GM18951 (cell line): Measurements from ENCODE around the gene RRM2.

ENCODE experiments used
- POLR2A ChIP-seq: IDR thresholded peaks from 4 replicates; pipeline ENCODE4 v1.6.1; 2011; ENCODE audit warnings: mild to moderate bottlenecking; ENCODE audit not compliant: insufficient read length, insufficient read depth; ENCODE audit errors: extremely low read depth
- in situ Hi-C: fragments of 300-500 bp; cut with MboI; formaldehyde crosslinking; loops from one replicate; pipeline ENCODE4 v1.12.0; 2022; ENCODE audit warnings: low sequenced_read_pairs, mixed read lengths, inconsistent platforms; ENCODE audit not compliant: unreplicated experiment

The RRM2 gene

DNA sequence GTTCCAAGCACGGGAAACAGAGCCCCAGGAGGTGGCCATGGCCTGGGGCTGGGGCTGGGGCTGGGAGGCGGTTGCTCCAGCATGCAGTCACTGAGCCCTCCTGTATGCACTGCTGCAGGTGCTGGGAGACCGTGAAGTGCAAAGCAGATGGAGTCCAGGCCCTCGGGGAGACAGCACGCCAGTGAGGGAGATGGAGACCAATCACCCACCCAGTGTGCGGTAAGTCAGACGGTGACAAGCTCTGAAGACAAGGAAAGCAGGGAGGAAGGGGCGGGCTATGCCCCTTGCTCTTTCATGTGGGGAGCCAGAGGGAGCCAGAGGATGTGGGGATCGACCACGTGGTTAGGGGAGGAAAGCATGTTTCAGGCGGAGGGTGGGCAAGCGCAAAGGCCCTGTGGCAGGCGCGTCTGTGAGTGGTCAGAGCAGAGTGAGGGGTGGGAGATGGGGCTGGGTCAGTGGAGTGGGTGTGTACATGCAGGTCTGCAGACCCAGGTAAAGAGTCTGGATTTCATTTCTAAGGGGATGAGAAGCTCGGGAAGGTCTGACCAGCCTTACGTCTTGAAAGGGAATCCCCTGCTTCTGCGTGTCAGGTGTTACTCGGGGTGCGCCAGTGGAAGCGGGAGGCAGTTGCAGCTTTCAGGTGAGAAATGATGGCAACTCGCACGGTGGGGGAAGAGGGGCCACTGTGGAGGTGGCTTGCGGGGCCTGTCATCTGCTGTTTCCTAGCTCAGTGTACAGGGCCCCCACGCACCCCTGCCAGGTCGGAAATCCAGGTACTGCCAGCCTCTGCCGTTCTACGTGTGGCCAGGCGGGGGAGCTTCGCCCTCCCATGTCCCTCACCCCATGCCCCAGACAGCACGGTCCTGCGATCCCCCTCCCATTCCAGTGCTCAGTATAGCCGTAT, 19.4 kb downstream of the RRM2 start:
- in situ Hi-C loops = loop anchor here (25.0 kb wide), 1 partner anchor 520 kb away; no protein-coding TSS in a partner anchor
- no peak for TF ChIP-seq POLR2A

DNA sequence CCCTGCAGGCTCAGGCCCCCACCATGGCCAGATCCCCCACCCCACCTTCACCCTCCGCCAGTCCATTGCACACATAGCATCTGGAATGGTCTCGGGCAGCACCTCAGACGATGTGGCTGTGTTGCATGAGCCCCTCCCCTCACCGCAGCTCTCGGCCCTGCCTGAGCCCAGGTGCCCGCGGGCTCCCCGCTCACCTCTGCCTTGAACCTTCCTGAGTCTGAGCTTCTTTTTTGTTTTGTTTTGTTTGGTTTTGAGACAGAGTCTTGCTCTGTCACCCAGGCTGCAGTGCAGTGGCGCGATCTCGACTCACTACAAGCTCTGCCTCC, 20.1 kb downstream of the RRM2 start:
- in situ Hi-C loops = loop anchor here (25.0 kb wide), 1 partner anchor 520 kb away; no protein-coding TSS in a partner anchor
- TF ChIP-seq POLR2A = no peak

DNA sequence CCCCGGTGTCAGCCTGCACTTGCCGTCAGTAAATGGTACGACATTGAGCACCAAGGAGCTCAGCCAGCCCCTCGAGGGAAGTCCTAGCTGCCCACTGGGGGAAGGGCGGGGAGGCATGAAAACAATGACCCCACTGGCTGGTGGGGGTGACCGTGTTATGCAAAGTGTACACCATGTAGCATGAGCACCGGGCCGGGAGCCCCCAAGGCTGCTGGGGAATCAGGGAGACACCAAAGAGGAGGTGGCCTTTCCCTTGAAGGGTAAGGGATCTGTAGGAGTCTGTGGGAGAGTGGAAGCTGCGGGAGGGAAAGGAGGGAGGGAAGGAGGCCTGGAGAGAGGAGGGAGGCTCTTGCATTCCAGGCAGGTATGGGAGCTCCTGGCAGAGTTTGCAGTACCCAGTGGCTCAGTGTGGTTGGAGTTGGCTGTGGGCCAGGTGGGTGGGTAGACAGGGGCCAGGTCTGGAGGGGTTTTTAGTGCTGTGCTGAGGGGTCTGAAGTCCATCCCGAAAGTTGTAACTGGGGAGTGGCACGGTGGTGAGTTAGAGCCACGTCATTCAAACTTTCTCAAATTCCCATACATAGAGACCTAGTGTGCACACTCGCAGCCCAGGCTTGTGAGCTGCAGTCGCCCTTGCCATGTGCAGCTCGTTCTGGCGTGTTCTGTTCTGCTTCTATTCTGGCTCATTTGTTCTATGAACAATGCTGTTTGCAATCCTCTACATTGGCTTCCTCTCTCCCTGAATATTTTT, 22.4 kb downstream of the RRM2 start:
- in situ Hi-C loops = loop anchor here (25.0 kb wide), 1 partner anchor 517 kb away; no protein-coding TSS in a partner anchor
- TF ChIP-seq POLR2A = no peak

DNA sequence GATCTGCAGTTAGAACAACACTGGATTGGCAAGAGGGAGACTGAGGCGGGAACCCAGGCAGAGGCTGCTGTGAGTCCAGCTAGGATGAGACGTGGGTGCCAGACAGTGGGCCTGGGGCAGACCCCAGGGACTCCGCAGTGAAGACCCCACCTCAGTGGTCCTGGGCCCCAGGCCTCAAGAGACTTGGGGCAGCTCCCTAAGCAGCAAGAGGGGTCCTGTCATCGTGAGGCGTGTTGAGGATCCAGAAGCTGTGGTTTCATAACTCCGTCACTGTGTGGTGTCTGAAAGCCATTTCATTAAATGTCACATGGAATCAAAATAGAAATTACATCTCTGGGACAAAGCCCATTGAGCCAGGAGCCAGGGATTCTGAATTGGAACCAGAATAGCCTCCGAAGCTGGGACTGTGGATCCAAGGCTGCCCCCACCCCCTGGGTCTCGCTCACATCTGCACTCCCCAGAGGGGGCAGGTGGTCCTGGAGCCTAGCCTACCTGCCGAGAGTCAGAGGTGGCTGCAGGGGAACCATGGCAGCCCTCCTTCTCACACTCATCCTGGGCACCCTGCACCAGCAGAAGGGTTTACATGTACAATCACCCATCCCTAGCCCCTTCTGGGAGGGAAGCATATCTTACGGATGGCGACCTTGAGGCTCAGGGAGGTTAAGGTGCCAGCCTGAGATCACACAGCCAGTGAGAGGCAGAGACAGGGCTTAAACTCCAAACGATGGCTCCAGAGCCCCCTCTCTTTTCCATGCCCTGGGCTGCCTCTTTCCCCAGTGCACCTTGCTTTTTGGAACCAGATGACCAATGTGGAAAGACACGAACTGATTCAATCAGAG, 23.2 kb downstream of the RRM2 start:
- TF ChIP-seq POLR2A = no peak
- in situ Hi-C loops = loop anchor here (25.0 kb wide), 1 partner anchor 517 kb away; no protein-coding TSS in a partner anchor

DNA sequence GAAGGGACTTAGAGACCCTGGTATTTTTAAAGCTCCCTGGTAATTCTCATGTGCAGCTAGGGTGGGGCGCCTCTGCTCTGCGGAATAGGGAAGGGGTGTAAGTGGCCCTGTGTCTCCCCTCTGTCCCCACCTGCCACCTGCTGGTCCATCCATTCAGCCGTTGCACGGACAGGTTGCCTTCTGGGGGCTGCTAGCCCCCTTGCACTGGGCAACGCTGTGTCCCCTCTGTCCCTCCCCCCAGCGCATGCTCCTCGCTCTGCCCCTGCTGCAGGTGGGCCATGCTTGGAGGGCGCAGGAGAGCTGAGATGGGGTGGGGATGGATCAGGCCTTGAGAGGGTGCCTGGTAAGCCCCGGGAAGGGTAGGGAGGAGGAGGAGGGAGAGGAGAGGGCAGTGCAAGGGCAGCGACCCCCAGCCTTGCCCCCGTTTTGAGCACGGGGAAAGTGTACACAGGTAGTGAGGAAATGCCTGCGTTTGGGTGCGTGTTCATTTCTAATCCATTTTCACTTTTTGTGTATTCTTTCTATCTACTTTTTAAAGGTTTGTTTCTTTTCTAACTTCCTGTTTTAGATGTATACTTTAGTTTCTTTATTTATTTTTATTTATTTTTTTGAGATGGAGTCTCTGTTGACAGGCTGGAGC, 23.9 kb downstream of the RRM2 start:
- in situ Hi-C loops = loop anchor here (25.0 kb wide), 1 partner anchor 516 kb away; no protein-coding TSS in a partner anchor
- no peak for TF ChIP-seq POLR2A

DNA sequence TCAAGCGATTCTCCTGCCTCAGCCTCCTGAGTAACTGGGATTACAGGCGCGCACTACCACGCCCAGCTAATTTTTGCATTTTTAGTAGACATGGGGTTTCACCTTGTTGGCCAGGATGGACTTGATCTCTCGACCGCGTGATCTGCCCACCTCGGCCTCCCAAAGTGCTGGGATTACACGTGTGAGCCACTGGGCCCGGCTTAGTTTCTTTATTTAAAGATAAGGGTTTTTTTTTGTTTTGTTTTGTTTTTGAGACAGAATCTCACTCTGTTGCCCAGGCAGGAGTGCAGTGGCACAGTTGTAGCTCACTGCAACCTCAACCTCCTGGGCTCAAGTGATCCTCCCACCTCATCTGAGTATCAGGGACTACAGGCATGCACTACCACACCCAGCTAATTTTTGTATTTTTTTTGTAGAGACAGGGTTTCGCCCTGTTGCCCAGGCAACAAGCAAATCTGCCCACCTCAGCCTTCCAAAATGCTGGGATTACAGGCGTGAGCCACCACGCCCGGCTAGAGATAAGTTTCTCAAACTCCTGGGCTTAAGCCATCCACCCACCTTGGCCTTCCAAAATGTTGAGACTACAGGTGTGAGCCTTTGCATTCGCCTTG, 24.6 kb downstream of the RRM2 start:
- in situ Hi-C loops = loop anchor here (25.0 kb wide), 1 partner anchor 515 kb away; no protein-coding TSS in a partner anchor

DNA sequence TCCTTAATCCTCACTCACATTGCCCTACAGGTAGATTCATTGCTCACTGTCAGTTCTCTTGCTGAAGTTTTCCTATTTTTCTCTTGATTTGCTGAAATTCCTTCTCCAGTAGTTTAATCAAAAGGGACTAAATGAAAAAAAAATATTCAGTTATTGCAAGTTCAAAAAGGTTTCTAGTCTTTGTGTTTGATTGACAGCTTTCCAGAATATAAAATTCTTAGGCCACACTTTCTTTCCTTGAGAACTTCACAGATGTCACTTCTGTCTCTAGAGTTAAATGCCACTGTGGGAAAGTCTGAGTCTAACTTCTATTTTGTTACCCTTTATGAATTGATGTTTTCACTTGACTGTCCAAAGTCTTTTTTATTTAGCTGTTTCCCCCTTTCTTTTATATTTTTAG, 25.7 kb downstream of the RRM2 start:
- TF ChIP-seq POLR2A = no peak
- in situ Hi-C loops = loop anchor here (25.0 kb wide), 1 partner anchor 514 kb away; no protein-coding TSS in a partner anchor

DNA sequence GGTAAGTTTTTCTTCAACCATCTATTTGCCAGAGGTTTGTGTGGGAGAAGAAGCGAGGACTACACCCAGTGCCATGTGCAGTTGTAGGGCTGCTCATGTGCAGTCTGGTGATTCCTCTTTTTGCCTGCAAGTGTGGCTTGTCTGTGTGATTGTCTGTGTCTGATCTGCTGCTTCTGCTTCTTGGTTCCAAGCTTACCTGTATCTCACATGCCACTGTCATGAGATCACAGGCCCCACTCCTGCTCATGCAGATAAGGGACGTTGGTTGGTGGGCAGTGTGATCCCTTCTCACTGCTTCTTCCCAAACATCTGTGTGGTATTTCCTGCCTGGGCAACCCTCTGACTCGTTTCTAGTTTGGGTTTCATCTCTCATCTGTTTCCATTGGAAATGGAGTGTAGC, 27.1 kb downstream of the RRM2 start:
- in situ Hi-C loops = loop anchor here (25.0 kb wide), 1 partner anchor 513 kb away; no protein-coding TSS in a partner anchor
- no peak for TF ChIP-seq POLR2A

DNA sequence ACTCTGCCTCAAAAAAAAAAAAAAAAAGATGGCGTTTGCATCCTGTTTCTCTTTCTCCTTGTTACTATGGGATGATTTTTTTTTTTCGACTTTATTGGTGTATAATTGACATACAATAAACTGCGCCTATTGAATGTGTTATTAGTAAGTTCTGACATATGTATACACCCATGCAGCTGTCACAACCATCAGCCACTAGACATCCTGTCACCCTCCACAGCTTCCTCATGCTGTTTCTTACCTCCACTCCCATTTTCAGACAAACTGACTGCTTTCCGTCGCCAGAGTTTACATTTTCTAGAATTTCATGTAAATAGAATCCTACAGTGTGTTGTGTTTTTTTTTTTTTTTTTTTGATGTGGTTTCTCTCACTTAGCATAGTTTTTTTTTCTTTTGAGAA, 27.9 kb downstream of the RRM2 start:
- in situ Hi-C loops = no loop called here
- no peak for TF ChIP-seq POLR2A

DNA sequence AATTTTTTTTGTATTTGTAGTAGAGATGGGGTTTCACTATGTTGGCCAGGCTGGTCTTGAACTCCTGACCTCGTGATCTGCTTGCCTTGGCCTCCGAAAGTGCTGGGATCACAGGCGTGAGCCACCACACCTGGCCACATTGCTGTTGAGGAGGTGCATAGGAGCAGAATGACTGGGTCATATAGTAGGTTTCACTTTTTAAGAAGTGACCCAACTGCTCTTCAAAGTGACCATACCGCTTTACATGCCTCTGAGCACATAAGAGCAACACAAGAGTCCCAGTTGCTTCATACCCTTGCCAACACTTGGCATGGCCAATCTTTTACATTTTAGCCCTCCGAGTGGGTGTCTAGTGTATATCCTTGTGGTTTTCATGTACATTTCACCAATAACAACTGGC, 28.9 kb downstream of the RRM2 start:
- no peak for TF ChIP-seq POLR2A
- in situ Hi-C loops = no loop called here

DNA sequence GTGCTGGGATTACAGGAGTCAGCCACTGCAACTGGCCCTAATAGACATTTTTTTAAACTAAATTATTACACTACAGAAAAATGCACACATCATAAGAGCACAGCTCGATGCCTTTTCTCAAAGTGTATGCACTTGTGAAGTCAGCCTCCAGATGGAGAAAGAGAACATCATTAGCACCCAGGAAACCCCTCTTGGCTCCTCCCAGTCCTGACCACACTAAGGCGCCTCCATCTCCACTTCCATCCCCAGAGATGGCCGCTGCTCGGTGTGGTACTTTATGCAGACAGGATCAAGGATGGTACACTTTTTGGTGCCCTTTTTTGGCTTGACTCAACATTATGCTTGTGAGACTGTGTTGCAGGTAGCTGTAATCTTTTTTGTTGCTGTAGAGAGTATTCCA, 34.8 kb downstream of the RRM2 start:
- in situ Hi-C loops = no loop called here
- TF ChIP-seq POLR2A = no peak

DNA sequence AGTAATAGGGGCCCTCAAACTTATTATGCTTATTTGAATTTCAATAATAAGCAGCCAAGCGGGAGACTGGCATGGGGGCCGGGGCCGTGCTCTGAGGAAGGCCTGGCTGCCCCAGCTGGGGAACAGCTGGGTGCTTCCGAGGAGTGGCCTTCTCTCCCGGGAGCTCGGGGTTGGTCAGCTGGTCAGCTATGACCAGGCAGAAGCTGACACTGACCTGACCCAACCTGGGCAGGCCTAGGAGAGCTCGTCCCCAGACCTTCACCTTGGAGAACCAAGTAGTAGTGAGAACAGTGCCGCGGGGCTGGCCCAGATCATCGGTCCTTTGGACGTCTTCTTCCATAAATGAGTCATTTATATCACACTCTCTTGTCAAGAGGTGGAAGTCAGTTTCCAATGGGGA, 36.1 kb downstream of the RRM2 start:
- TF ChIP-seq POLR2A = no peak
- in situ Hi-C loops = no loop called here
